ENCODE results near the gene SSNA1.

The SSNA1 gene

GRCh38 chr9:137184881-137185660, 3.4 kb upstream of the SSNA1 start:
- no peak for DNase-seq

DNA sequence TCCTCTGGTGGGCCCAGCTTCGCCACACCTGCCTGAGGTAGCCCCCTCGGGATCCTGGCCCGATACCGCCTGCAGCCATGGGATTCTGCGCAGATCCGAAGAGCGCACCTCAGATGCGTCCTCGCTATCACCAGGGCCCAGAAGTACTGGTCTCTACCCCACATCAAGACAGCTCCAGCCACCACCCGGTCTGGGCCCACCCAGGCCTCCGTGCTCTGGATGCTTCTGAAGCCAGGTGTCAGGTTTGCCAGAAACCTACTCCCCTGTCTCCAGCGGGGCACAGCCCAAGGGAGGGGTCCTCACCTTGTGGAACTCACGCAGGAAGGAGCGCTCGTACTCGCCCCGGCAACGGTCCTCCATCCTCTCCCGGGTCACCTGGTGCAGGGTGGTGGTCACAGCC, 2.6 kb upstream of the SSNA1 start:
- no peak for DNase-seq

DNA sequence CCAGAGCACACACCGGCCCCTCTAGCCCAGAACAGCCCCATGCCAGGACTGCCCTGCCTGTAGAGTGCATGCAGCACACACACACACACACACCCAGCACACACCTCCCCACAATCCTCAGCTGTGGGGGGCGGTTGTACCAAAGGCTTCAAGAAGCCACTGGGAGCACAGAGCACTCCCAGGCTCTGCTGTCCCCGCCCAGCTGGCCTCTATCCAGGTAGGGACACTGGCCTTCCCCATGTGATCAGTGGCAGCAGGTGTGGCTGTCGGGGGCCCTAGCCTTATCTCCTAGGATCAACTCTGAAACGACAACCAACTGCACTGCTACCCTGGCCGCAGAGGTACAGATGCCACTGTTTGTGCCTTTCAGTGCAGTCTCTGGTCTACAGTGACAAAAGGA, 2.1 kb upstream of the SSNA1 start:
- no peak for DNase-seq

GRCh38 chr9:137187386-137187785, 1.1 kb upstream of the SSNA1 start:
- no peak for DNase-seq

DNA sequence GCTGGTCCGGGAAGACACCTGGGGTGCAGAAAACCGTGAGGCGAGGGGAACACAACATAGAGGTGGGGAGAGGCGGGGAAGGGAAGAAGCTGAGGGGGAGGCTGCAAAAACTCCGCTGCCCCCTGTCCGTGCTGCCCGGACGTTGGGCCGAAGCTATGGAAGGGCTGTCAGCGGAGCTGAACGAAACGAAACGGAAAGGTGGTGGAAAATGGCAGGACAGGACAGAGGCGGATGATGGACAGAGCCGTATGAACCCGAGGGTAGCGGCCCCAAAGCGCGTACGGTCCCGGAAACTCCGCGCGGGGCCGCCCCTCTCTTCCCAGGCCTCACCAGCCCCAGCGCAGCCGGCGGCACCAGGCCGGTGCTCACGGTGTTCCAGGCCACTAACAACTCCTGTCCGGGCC, 388 bp upstream of the SSNA1 start:
- no peak for DNase-seq

DNA sequence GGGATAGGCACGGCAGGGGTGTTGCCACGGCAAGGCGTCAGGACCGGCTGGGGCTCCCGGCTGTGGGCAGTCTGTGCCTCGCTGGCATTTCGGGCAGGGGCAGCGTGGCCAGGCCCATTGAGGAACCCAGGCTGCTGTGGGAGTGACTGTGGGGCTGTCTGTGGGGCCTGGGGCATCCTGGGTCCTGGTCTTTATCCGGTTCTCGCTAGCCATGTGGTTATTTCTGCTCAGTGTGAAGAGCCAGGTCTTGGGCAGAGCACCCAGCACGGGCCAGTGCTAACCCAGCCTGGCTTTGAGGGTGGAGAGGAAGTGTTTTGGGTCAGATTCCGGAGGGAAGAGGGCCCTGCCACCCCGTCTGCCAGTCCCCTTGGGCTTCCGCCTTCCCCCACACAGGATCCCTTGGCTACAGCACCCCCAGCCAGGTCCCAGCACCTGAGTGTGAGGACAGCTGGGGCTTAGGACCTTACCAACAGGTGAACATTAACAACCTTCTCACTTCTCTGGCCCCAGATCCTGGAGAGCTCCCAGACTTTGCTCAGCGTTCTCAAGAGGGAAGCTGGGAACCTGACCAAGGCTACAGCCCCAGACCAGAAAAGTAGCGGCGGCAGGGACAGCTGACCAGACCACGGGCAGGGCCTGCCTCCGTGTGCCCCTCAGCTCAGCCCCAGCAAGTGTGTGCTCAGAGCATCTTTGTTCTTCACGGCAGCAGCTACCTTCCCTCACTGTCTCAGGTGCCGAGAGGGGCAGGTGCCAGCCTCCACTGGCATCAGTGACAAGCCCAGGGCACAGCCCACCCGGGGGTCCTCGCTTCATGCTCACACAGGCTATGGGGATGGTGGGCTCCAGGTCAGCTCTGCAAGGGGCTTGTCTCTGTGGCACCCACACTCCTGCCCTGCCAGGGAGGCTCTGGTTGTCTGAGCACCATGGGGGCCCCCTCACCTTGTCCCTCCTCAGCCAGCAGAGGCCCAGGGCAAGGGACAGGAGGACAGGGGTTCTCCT, 1.1 kb downstream of the SSNA1 start:
- no peak for DNase-seq

DNA sequence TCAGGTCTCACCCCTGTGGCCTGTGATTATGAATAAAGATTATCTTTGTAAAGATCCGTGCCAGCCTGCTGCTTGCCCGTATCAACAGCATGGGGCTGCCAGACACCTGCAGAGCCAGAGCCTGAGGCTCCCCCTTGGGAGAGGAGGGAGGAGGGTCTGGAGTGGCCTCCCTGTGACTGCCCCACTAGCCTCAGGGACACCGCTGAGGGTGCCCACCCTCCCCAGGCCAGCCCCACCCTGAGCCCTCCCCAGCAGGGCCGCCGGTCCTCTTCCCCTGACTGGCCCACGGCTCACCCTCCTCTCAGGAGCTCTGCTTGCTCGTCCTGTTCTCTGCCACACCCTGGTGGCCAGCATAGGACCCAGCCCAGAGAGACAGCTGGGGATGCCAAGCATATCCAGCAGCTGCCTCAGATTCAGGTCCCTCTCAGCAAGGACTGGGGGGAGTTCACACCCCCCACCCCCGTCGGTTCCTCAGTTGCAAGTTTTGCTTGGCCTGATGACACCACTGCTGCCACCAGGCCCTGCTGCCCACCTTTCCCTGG, 1.9 kb downstream of the SSNA1 start:
- DNase-seq = no peak

DNA sequence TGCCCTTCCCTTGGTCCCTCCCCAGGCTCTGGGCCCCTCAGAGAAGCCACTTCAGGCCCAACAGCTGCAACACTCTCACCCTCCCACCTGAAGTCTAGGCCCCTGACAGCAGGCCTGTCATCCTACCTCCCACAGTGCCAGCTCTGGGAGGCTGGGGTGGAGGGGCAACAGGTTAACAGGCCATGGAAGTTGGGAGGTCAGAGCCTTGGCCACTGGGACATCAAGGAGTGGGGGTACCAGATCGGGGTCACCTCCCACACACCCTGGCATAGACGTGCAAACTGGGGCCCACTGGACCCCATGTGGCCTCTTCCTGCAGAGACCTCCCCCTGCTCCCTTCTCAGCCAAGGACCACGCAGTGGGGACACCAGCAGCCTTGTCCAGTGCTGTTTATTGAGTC, 2.8 kb downstream of the SSNA1 start:
- no peak for DNase-seq

DNA sequence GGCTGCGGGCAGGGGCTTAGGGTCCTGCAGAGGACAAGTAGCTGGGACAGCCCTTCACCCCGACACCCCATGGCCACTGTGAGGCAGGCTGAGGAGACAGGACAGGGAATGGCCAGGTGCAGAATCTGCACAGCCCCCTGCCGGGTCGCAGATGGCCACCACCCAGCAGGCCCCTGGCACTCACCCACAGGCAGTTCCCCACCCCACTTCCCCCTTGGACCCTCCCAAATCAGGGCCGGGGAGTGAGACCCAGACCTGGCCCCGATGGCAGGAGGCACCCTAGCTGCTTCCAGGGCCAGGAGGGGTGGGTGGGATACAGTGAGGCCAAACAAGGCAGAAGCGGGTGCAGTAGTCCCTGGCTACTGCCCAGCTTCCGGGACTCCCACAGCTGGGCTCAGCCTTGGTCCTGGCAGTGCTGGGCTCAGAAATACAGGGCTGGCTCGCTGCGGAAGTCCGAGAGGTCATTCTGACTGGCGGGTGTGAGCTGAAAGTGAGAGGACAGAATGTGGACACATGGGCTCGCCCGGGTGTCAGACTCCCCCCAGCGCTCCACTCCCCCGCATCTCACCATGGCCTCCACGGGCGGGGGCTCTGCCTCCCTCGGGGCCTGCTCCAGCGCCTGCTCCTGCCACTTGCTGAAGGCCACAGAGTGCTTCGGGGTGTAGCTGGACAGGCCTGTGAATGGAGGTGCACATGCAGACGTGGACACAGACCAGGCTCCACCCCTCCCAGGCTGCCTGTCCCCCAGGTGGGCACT, 3.4 kb downstream of the SSNA1 start:
- no peak for DNase-seq

DNA sequence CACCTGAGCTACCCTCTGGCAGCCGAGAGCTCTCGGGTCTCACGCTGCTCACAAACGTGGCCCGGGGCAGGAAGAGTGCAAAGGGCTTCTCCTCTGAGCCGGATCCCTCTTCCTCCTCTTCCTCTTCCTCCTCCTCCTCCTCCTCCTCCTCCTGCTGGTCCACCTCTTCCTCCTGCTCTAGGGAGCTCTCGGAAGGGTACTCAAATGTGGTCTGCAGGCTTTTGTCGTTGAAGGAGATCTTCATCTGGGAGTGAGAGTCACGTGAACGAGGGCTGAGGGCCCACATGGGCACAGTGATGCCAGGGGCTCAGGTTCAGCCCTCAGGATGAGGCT, 3.9 kb downstream of the SSNA1 start:
- DNase-seq = no peak

GRCh38 chr9:137192859-137193258, 4.4 kb downstream of the SSNA1 start:
- DNase-seq = no peak

- DNase-seq = no peak
Observed at GRCh38 chr9:137193771-137194170, 5.3 kb downstream of the SSNA1 start.

- DNase-seq = no peak
Observed at GRCh38 chr9:137194388-137194787, 5.9 kb downstream of the SSNA1 start.

DNA sequence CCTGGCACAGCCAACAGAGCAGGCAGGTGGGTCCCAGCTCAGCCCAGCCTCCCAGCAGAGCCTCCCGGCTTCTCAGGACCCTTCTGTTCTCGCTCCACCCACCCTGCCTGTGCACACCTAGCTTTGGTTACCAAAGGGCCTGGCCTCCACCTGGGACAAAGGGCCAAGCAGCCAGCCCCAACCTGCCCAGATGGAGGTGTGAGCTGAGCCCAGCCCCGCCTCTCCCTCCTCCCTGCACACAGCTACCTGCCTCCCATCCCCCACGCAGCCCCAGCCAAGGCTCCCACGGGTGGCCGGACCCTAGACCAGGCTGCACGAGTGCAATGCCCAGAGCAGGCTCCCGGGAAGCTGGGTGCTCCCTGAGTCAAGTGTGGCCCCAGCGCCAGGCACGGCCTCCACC, 6.4 kb downstream of the SSNA1 start:
- no peak for DNase-seq

- no peak for DNase-seq
Observed at GRCh38 chr9:137195525-137196220, 7.2 kb downstream of the SSNA1 start.

DNA sequence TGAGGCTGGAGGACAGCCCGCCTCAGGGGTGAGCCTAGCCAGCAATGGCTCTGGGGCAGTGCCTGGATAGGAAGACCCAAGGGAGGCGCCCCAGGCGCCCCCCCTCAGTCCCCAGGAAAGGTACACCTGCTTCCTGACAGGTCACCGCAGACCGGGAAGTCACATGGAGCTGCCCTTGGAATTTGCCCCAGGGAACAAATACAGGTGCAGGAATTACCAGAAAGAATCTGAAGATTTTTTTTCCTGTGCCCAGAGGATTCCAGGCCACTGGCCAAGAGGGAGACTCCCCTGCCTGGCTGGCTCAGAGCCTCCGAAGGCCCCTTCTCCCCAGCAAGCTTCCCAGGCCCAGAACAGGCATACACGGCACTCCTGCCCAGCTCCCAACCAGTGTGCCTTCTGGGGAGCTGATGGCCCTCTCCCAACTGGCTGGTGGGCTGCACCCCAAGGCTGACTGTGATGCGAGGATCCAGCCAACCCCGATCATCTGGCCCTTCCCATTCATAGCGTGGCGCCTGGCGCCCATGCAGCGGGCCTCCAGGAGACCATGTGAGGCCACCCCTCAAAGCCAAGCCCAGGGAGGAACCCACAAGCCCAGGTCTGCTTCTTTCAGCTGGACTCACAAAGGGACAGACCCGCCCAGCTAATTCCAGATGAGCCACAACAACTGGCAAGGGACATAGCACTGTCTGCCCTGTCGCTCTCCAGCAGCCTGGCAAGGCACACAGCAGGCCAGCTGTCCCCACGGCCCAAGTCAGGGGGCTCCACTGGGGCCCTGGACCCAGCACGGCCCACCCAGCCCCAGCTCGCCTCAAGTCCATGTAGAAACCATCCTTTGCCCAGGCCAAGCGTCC, 9.8 kb downstream of the SSNA1 start:
- DNase-seq = no peak

GRCh38 chr9:137198902-137199283, 10.4 kb downstream of the SSNA1 start:
- DNase-seq = no peak

DNA sequence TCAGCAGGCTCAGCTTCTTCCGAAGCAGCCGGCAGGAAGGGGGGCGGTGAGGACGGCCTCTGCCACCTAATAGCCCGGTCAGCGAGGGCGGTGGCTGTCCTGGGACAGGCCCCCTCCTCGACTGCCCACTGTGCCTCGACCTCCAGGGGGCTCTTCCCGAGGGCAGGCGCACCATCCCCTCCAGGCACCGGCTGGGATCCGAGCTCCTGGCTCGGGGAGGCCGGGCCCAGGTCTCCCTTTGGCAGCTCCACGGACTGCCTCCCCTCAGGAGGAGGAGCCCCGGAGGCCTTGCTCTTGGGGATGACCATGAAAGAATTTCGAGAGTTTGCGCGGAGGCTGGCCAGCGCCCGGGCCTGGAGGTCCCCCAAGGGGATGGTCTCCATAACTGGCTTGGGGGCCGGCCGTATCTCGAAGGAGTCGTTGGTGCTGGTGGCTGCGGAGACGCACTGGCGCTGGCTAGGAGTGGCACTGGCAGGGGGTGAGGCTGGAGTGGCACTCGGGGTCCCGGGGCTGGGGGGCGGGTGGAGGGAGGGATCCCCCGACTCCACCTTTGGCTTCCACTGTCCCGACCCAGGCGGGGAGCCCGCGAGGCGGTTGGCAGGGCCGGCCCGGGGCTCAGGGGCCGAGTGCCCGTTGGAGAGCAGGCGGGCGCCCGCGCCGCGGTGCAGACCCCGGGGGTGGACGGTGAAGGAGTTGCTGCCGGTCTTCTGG, 11.1 kb downstream of the SSNA1 start:
- no peak for DNase-seq

- DNase-seq = peak; percentile 96 to 98 (median 97)
Observed at GRCh38 chr9:137200311-137201204, 12.1 kb downstream of the SSNA1 start, which contains the start of gene TPRN. TPRN (minus strand) TSS chr9:137200741; CDS start chr9:137200711, 30 bp downstream.

Data from T-helper 1 cell (primary cell).